T-helper 2 cell (primary cell): Measurements from ENCODE around the gene TRDN.

Source experiments
- DNase-seq, 5 experiments: peaks; one replicate each; pipeline versions ENCODE4 v3.0.0 to v3.0.0-alpha.2; 2012 to 2022
- total RNA-seq, 2 donors: gene quantifications; one replicate each; lab custom pipeline; 2026; lab: John Stamatoyannopoulos, UW

TRDN gene, protein sequence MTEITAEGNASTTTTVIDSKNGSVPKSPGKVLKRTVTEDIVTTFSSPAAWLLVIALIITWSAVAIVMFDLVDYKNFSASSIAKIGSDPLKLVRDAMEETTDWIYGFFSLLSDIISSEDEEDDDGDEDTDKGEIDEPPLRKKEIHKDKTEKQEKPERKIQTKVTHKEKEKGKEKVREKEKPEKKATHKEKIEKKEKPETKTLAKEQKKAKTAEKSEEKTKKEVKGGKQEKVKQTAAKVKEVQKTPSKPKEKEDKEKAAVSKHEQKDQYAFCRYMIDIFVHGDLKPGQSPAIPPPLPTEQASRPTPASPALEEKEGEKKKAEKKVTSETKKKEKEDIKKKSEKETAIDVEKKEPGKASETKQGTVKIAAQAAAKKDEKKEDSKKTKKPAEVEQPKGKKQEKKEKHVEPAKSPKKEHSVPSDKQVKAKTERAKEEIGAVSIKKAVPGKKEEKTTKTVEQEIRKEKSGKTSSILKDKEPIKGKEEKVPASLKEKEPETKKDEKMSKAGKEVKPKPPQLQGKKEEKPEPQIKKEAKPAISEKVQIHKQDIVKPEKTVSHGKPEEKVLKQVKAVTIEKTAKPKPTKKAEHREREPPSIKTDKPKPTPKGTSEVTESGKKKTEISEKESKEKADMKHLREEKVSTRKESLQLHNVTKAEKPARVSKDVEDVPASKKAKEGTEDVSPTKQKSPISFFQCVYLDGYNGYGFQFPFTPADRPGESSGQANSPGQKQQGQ
- total RNA-seq = 0 reads per million in 2 donors

DNA sequence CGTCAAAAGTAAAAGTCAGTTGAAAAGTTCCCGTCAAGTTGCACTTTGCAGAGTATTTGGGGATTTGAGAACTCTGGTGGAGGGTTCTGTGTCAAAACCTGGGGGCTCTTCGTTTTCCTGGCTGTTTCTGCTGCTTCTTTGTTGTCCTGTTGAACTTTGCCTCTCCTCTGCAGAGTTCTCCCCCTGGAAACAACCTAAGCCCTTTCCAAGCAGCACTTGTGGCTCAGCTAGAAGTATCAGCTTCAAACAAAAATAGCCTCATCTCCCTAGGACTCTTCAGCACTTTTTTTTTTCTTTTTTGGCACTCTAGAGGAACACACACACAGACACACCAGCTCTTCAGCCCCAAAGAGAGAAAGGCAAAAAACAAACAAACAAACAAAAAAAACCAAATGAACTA, at the start of gene TRDN:
Gene TRDN, minus strand, starts transcription at position 169 of the 400 bp plus-strand sequence. CDS start 175 bp downstream, outside the sequence.
- no peak for DNase-seq

DNA sequence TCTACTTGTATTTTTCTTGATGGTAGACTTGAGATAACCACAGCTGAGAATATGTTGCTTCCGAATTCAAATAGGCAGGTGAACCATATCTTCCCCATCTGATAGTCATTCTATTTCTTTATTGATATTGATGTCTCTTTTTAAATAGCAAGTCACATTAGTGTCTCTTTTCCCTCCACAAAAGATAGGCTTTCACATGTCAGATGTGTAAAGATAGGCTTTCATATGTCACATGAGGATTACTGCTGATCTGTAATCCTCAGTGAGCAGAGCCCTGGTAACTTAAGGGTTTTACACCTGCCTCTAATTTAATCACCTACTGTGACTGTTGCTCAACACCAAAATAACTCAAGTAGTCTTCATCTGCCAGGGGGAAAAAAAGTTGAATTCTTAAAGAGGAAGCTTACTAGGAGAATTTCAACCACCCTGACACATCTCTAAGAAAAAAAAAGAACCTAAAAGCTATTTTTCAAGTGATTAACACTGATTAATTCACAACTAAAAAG, 45.3 kb upstream of the TRDN start:
- no peak for DNase-seq

DNA sequence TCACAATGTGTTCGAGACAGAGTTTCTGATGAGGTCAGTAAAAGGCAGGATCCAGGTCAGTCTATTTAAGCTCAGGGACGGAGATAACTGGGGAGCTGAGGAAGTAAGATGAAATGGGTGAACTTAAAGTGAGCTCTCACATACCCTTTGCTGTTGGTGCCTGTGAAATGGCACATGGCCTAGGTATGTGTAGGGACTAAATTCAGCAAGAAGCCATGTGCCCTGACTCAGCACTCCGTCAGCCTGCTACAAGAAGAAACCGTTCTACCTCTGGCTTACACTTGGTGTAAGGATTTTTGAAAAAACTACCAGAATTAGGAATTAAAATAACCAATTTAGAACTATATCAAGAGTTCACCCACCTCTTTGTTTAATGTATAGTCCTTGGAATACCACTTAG, 41.1 kb upstream of the TRDN start:
- DNase-seq = no peak

DNA sequence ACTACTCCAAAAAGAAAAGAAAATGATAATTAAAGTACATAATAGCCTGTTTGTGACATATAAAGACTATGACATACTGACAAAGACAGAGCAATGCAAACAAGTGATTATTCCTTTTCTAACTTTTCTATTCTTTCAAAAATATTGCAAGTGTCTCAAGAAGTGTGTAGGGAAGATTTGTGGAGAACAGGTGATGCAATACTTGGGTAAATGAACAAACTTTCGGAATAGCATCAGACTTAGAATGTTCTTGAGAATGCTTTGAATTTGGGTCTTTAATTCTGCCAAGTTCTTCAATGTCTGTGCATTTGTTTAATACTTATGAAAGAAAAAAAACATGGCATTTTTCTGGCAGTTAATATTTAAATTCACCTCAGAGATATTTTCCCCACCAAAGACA, 40.0 kb upstream of the TRDN start:
- no peak for DNase-seq

DNA sequence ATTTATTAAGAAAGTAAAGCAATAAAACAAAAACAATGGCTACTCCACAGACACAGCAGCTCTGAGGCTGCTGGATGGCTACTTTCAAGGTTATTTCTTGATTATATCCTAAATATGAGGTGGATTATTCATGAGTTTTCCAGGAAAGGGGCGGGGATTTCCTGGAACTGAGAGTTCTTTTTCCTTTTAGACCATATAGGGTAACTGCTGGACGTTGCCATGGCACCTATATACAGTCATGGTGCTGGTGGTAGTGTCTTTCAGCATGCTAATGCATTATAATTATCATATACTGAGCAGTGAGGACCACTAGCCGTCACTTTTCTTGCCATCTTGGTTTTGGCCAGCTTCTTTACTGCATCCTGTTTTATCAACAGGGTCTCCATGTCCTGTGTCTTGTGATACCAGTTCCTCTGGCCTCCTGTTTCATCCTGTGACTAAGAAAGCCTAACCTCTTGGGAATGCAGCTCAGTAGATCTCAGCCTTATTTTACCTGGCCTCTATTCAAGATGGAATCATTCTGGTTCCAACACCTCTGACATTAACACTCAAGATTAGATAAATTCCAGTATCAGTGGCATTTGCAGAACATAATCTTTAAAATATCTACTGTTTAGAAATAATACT, 32.3 kb upstream of the TRDN start:
- DNase-seq = no peak

DNA sequence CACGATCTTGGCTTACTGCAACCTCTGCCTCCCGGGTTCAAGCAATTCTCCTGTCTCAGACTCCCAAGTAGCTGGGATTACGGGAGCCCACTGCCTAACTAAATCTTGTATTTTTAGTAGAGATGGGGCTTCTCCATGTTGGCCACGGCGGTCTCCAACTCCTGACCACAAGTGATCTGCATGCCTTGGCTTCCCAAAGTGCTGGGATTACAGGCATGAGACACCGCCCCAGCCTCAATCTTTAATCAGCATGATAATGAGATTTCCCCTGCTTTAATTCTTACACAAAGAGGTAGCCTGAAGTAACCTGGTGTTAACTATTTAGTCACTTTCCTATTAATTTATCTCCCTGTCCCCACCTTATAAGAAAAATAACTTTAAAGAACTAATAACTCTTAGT, 31.3 kb upstream of the TRDN start:
- DNase-seq = no peak

DNA sequence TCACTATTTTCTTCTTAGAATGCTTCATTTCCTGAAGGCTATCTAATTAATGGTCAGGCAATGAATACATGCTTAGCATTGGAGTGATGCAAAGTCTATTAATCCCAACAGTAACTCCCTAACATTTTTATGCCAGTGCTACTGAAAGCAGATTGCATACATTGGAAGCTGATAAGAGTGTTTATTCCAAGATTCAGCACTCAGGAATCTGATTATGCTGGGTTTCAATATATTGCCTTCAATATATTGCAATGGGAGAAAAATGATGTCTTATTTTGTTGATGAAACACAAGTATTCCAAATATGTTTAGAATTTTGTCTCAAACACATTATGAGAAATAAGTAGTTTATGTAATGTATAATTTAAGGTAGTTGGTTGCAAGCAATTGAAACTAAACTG, 26.7 kb upstream of the TRDN start:
- DNase-seq = no peak

DNA sequence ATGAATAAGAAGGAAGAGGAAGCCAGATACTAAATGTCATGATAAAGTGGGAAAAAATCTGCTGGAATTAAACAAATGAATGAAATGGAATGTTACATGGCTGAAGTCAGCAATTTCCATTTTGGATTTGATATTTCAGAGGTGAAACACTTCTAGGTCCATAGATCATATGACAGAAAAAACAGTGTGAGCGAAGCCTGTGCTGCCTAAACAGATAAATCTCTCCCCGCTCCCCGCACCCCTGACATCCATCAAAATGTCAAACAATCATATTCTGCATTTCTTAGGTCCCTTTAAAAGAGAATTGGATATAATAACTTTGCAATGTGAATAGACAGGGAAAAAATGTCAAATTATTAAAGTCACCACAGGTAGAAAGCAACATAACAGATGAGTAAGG, 26.0 kb upstream of the TRDN start:
- no peak for DNase-seq

DNA sequence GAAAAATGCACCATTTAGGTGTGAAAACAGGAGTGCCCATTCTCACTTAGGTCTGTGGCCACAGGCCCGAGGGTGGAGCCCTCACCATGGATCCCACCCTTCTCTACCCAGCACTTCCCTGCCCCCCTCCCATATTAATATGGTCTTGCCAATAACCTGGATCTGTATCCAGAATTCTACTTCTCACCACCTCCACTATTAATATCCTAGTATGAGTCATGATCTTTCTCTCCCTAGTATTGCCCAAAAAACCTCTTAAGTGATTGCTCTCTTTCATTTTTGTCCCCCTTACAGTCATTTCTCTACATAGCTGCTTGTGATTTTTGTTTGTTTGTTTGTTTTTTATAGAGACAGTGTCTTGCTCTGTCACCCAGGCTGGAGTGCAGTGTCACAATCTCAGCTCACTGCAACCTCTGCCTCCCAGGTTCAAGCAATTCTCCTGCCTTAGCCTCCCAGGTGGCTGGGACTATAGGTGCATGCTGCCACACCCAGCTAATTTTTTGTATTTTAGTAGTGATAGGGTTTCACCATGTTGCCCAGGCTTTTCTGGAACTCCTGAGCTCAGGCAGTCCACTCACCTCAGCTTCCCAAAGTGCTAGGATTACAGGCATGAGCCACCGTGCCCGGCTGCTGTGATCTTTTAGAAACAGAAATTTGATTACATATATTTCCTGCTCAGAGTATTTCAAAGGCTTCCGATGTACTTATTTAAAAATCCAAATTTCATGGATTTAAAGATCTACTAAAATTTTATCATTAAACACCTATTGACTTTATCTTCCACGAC, 24.5 kb upstream of the TRDN start:
- no peak for DNase-seq

DNA sequence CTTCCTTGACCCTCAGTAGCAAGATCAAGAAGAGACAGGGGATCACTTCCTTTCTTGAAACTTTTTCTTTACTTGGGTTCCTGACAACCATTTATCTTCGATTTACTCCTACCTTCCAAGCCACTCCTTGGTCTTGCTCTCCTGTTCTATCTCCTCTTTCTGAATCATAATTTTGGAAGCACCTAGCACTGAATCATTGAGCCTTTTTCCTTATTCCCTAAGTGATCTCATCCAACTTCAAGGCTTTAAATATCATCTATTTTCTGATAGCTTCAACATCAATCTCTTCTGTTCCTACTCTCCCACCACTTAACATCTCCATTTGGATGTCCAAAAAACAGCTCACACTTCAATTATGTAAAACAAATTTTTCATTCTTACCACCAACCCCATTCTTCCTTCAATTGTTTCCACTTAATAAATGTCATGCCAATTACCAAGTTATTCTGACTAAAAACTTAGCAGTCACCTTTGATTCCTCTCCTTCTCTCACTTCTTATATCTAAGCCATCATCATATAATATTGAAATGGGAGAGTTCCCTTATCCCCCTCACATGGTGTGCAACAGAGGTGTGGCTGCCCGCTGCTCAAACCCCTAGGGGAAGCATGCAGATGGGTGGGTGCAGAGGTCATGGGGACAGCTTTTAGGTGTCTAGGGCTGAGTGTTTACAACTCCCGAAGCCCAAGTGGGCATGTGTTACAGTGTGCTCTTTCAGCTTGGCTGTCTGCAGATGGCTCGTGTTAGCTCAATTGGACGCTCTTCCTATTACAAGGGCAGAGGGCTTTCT, 23.4 kb upstream of the TRDN start:
- DNase-seq = no peak

DNA sequence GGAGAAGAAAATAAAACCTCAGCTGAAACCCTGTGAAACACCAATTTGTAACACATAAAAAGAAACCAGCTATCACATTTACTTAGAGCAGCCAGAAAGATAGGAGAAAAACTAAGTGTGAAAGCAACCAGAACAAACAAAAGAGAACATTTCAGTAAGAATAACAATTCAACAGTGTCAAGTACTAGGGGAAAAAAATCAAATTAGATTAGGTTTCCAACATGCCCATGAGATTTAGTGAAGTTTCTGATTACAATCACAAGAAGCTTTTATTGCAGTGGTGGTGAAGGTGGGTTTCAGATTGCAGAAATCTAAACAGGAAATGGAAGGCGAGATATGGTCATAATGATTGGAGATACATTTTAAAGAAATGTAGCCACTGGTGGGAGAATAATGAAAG, 22.1 kb upstream of the TRDN start:
- no peak for DNase-seq

DNA sequence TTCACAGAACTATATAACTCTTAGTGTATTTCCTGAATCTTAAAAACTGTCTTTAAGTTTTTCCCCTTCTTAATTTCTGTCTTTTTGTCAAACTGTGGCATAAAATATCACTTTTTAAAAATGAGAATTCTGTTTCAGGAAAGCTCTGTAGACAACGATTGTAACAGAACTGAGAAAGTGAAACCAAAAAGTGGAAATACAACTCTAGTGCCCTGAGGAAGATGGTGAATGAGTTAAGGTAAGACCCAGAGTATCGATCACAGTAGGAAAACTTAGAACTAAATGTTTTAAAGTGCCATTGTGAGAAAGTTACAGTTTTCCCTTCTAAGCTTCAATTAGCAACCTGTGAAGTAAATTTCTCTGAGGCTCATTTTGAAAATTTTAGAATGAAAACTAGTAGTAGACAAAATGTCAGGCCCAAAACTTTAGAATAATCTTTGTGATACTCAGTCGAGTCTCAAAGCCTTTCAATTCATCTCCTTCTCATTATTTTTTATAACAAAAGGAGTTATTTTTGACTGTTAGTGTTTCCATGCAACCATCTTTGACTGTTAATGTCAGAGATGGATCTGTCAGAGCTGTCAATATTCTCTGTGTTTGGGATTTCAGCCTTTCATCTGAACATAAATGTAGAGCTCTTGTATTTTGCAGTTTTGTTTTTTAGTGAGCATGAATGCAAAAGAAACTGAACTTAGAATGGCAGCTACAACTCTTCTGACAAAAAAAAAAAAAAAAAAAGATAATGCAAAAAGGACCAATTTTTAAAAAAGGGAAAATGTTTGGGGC, 19.0 kb upstream of the TRDN start:
- peak in 1 of 5 experiments; percentile 21 for DNase-seq

DNA sequence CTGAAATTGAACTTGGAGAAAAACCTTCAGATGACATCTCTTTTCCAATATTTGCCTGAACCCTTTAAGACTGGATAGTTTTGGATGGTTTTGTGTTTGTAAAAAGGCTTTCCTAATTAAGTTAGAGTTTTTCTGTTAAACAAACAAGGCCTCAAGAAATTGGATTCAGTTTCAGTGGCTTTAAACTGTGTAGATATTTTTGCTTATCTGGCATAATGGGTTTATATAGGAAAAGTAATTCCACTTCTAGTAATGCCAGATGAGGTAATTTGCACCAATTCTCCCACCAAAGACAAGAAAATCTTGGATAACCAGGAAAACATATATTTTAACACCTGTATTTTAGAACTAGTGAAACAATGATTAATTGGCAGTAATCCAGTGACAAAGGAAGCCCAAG, 12.0 kb upstream of the TRDN start:
- DNase-seq = no peak

DNA sequence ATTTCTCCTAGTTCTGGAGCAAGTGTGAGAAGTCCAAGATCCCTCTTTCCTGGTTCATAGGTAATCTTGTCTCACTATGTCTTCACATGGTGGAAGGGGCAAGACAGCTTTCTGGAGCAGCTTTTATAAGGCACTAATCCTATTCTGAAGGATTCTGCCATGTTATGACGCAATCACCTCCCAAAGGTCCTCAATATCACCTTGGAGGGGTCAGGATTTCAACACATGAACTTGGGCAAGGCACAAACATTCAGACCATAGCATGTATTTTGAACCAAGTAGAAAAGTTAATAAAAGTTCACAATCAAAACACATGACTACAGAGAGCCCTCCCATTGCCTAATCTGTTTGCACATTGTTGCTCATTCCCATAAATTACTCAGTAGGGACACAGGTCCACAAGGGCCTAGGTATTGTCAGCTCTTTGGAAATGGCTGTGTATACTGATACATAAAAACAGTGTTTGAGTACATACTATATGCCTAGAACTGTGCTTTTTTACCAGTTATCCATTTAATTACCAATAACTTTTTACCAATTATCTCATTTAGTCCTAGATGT, 11.3 kb upstream of the TRDN start:
- no peak for DNase-seq

DNA sequence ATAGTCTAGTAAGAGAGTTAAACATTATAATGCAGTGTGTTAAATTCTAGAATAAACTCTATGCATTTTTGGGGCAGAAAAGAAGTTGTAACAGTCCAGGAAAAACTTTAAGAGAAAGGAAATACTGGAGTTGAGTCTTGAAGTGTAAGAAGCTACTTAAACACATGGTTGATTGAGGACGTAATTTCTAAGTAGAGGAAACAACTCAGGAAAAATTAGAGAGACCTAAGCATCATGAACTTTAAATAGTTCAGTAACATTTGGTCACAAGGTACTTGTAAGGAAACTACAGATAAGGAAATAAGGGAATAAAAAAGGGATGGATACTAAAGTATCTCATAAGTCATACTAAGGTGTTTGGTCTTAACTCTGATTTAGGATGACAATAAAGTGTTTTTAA, 4.7 kb upstream of the TRDN start:
- DNase-seq = no peak

DNA sequence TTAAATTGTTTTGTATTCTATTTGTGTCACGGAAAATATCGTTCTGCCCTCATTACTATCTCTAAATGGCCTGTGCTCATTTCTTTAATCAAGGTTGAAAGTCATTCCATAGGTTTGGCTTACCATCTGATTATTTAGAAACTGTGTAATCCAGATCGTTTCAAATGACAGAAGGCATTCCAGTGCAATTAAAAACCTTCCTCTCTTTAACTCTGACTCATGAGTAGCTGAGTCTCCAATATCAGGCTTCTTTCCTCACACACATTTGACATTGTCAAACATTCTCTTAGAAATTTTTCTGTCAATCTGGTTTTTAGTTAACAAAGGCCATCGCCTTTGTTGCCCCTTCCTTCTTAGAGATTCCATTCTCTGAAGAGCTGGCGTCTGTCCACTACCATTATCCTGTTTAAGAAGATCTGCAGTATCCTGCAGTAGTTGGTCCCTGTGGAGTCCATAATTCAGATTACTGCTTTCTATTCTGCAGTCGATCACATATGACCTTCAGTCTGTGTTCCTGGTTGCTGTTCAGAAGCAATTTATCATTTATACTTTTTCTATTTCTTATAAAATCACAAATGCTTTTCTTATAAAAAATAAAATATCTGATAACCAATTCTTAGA, 3.9 kb upstream of the TRDN start:
- DNase-seq = no peak

DNA sequence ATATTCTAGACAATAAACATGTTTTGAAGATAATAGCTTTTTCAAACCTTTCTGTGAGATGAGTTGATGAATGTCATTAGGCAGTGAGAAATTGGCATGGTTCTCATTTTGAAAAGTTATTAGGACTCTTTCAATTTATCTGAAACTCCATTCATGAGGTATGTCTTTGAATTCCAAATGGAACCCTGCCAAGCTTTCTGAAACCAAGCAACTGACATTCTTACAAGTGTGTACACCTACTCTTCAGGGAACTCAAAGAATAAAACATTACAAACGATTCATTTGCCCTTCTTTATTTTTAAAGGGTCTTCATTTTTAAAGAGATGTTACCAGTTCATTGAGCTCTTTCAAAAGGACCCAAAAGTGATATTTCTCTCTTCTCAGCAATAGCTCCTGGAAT, 2.1 kb upstream of the TRDN start:
- DNase-seq = no peak

DNA sequence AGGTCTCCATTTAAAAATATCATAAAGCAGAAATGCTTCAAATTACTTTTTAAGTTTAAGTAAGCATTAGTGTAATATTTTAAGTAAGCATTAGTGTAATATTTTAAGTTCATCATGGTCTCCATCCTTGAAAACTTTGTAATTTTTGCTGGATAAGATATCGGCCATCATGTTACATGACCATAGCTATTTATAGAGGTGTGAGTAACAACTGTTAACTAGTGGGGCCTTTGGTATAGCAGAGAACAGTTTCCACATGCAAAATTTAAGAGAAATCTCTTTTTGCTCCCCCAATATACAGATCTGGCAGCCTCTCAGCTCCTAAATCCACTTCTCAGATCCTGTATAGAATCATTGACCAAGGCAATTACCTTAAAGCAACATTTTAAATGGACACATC, 468 bp downstream of the TRDN start:
- DNase-seq = no peak

DNA sequence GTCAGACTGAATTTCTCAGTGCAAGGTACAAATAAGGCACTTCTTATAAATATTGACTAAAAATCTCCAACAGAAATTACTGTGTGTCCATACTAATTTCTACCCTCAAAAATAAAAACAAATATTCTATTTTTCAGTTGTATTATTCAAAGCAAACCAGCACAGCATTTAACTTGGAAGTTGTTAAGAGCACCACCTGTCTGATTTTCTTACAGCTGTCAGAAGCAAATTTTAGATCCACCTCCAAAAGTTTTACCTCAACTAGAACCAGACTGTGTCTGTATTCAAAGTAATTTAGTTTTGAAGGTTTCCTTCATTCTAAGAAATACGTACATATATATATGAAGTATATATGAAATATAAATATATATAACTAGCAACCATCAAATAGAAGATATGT, 1.2 kb downstream of the TRDN start:
- DNase-seq = no peak

DNA sequence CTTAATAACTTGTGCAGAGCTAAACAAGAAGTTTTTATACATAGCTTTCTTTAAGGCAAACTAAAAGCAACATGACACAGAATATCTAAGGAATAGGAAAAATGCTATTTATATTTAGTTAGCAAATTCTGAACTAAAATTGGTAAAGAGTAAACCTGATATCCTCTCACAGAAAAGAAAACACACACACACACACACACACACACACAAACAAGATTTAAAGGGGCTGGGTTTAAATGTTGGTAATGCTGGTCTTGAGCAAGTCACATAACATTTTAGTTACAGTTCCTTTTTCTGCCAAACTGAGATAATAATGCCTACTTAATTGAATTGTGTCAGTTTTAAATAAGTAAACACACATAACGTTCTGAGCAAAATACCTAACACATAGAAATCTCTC, 1.6 kb downstream of the TRDN start:
- no peak for DNase-seq
